Measurements from ENCODE around the gene TMEM154.

The TMEM154 gene

GRCh38 chr4:152693871-152694270 is 14.1 kb upstream of the TMEM154 start:
- DNase-seq: no peak

- DNase-seq: no peak
These were observed 12.0 kb upstream of the TMEM154 start for GRCh38 chr4:152691761-152692160.

DNA sequence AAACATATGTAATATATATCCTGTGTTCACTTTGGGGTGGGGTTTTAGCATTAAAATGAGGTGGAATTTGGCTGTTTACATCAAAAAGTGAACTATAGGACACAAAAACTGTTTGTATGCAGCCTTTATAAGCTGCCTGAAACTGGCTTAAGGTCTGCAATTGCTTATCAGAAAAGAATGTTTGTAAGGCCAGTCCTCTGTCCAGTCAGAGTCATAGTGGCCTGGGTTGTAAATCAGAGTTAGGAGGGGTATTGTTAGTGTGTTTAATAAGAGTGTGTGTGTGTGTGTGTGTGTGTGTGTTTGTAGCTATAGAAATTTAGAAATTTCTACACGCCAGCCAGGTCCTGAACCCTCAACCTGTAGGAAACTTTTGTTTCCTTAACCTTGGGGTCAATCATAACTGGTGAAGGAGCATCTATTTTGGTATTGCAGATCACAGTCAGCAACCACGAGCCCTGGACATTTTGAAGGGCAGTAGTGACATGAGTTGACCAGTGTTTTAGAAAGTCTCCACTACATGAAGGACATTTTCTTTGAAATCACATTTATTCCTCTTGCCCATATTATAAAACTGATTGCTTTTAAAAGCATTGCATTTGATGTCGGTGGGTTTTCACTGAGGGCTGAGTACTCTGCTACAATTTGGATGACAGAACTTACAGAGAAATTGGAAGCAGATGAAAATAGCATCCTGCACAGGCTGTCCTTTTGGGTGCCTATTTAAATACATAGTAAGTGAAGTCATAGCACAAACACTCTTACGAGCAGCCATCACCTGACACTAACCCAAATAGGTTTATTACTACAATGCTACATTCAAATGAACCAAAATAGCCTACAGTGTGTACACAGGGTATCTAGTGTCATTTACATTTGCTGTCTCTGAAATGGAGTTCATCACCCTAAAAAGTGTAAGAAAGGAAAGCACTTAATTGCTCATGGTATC is 11.2 kb upstream of the TMEM154 start:
- no peak for DNase-seq

GRCh38 chr4:152689615-152690501 is 10.1 kb upstream of the TMEM154 start:
- no peak for DNase-seq

DNA sequence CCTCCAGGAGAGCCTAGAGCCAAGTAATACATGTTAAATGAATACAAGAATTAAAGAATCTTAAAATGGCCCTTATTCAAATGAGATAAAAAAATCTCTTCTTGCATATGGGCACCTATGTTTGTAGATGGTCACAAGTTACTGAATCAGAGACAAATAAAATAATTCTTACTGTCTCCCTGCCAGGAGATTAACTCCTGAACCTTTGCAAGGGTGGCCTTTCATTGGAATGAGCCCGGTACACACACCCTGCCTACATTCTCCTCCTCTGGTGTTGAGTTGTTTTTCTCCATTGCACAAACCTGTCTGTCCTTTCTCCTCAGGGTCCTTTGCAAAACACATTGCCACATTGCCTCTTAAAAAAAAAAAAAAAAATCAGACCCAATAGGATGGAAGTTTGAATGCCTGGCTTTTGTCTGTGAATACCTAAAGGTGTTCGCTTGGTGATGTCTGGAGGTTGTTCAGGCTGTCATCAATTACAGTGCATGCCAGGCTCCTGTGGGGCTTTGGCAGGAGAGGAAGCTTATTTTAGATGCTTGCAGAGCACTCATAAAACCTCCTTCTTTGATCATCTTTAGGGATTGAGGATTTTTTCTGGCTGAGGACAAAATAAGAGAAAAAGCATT is 8.3 kb upstream of the TMEM154 start:
- DNase-seq: no peak

DNA sequence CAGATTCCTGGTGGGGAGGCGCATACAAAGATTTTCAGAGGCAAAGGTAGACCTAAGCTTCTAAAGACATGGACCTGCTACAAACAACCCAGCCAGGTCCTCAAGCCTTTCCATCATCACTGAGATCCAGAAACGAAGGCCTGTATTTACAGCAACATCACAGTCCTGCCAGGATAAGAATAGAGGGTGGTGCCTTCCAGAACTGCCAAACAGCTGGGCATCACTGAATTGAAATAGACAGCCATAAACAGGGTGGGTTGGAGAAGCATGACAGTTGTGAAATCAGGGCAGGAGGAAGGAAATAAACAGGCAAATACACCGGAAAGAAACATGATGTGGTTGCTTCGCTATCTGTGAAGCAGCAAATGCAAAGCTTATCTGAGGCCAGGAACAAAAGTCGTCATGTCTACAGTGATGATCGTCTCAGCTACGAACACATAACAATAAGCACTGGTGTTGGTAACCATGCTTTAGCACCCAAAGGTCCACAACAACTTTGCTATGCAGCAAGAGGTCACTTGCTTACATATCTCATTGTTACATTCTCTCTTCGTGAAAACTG is 6.7 kb upstream of the TMEM154 start:
- DNase-seq: no peak

DNA sequence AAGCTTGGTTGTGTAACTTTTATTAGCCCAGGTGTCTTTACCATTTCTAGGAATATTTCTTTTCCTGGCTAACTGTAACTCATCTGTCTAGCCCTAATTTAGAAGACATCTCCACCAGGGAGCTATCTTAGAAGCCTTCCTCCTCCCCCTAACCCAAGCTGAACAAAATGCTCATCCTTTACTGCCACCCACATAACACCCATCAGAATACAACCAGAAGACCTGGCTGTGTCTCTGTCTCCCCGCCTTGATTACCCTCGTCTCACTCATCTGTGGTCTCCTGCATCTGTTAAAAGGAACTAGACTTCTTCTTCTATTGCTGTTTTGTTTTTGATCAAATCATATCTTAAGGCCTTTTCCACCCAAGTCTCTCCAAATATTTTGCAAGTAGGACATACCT is 4.8 kb upstream of the TMEM154 start:
- DNase-seq: no peak

GRCh38 chr4:152684007-152684406 is 4.2 kb upstream of the TMEM154 start:
- no peak for DNase-seq

GRCh38 chr4:152682143-152682941 is 2.5 kb upstream of the TMEM154 start:
- DNase-seq: no peak

DNA sequence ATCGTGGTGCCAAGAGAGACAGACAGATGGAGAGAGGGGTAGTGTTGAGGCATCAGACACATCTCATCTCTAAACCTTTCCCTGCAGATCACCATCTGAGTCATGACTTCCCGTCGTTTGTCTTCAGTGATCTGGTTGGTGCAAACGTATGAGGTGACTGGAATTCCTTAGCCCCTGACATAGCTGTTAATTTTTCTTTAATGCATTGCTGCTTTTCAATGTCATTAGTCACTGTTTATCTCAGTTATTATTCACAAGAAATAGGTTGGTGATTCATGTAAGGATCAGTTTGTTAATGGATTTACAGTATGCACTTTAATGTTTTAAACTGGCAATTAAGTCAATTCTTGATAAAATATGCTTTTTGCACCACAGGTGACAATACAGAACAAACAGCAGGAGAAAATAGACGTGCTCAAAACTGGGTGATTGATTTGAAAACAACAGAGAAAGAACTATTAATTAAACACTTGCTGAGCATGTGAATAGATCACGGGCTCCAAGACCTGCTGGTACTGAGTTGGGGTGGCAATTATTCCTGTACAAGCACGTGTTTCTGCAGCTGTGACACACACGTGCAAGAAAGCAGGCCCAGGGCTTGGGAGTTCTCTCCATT is 1.3 kb upstream of the TMEM154 start:
- no peak for DNase-seq

GRCh38 chr4:152678841-152679240 is 956 bp downstream of the TMEM154 start:
- no peak for DNase-seq

GRCh38 chr4:152677117-152677516 is 2.7 kb downstream of the TMEM154 start:
- DNase-seq: no peak

DNA sequence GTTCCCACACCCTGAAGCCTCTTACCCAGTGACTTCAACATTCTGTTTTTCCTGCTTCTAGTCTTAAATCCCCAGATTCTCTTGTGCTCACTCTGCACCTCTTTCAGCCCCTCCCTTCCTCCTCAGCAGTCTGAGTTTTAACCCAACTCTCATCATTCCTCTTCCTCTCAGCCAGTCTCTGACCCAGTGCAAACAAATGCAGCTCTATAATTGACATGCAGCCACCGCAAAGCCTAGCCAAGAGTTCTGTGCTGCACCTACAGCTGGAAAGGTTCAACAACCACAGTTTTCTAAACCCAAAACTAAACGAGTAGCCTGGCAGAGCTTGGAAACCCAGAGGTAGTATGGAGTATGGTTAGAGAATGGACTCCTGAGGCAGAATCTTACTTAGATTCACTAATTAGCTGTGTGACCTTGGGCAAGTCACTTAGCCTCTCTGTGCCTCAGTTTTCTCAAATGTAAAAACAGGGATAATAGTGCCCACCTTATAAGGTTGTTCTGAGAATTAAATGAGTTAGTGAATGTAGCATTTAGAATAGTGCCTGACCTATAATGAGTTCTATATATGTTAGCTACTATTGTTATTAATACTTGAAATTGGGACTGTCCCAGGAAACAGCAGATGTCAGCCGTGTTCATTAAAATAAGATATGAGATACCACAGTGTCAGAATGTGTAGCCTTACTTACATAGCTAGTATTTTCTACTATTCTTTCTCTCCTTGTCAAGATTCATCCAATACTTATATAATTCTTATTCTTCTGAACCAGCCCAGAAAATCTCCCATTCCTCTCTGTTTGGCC is 3.5 kb downstream of the TMEM154 start:
- no peak for DNase-seq

GRCh38 chr4:152674359-152674758 is 5.4 kb downstream of the TMEM154 start:
- no peak for DNase-seq

- DNase-seq: no peak
These were observed 6.3 kb downstream of the TMEM154 start for GRCh38 chr4:152673489-152673888.

DNA sequence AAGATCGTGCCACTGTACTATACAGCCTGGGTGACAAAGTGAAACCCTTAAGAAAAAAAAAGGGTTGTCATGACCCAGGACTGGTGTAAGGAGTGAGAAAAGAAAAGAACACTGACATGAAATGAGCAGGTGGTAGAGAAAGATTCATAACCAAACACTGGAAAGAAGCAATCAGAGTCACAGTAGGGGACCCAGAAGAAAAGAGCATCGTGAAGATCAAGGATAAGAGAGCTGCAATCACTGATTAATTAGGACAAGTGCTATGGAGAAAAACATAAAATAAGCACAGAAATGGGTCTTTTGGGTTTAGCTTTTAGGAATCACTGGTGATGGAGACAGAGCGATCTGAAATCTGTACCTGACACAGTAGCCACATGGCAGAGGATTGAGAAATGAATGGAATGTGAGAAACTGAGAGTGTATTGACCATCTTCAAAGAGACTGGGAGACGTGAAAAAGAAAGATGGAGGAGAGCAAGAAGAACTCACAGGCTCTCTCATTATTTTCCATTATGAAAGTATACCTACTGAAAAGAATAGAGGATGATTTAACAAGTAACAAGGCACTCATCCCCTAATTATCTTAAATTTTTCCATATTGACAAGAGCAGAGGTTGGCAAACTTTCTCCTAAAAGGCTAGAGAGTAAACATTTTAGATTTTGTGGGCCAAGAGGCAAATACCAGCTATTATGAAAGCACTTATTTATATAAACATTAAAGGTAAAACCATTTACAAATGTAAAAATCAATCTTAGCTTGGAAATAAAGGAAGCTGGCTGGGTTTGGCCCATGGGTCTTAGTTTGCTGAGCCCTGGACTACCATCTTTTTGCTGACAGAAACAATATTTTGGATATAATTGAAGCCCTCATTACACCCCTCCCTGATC is 7.3 kb downstream of the TMEM154 start:
- no peak for DNase-seq

- DNase-seq: no peak
These were observed 11.3 kb downstream of the TMEM154 start for GRCh38 chr4:152668338-152668964.

DNA sequence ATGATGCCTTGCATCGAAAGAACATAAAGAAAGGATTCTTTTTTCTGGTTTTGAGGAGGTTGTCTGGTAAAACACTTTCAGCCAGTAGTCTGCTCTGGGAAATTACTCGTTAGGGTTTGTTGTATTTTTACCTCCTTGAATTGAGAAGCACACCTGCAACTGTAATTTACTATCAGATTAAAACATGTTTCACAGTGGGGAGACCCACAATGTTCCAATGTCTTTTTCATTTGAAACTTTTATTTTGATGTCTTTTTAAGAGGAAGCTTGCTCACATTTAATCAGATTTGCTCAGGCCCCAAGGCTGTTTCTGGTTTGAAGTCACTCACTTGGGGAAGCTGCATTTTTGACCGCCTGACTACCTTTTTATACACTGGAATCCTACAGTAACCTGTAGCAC is 12.0 kb downstream of the TMEM154 start:
- DNase-seq: no peak

GRCh38 chr4:152666946-152667345 is 12.9 kb downstream of the TMEM154 start:
- DNase-seq: no peak

Data from stimulated activated CD4-positive, alpha-beta T cell treated with anti-CD3 and anti-CD28 coated beads, Interleukin-2, amount 100 ng/mL, for 48 hours (primary cell).